ENCODE data around the gene MEX3A. TPM values are rescaled to one million over a fixed set of nuclear protein-coding genes. Genes with fewer than 3 reads are reported as not detected.

Gene MEX3A
- total and polyA plus RNA-seq, 2 of the 8 experiments (the other 6 are each of a cell fraction or from before 2014, with no cell fraction given): 34.1 to 52.4 TPM

DNA sequence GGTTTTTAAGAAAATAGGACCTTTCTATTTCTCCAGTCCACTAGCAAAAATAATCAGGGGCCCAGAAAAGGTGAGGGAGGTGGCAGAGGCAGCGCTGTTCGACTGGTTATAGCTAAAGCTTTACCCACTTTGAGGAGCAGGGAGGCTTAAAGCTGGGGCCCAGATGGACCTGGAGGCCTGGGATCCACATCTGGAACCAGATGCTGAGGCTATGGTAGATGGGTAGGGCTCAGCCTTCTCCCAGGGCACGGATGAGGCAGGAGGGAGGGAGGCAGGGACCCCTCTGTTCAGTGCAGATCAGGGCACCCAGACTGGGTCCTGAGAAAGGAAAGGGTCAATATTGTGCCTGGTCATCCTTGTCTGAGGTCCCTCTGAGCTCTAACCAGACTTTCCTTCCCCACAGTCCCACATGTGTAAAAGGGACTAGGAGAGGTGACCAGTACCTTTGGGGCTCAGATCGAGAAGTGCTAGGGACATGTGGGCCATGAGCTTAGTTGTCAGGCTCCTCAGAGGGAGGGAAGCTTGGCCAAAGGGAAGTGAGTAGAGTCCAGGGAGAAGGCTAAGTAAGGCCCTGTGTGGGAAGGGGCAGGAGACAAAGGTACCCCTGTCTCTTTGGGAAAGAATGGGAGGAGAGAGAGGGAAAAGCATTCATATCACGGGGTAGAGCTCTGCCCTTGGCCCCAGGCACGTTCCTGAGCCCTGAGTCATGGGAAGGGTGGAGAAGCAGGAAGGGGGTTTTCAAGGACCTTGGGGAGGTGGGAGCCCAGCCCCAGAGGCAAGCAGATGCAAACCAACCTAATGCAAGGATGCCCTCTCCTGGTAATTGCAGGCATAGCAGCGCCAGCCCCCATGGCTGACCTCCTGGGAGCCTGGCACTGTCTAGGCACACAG is 47.7 kb upstream of the MEX3A start (continued):
- TF ChIP-seq, protein P1, sequence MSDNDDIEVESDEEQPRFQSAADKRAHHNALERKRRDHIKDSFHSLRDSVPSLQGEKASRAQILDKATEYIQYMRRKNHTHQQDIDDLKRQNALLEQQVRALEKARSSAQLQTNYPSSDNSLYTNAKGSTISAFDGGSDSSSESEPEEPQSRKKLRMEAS (IDR thresholded peaks at IDR 0.05): peak; percentile 61

Measured in H1 (cell line).